GM21423 (cell line): Measurements from ENCODE around the gene TYW1.
"Not testable (repeated sequence)": the region's sequence is repeated elsewhere in the genome, so short reads cannot be mapped to it uniquely, and the experiment has no call there.

Source experiments
- ATAC-seq: cut with Tn5 transposase; IDR thresholded peaks from one replicate; pipeline ENCODE4 v1.9.1; 2021; ENCODE audit warnings: mild to moderate bottlenecking, moderate library complexity; ENCODE audit not compliant: unreplicated experiment

TYW1 gene

DNA sequence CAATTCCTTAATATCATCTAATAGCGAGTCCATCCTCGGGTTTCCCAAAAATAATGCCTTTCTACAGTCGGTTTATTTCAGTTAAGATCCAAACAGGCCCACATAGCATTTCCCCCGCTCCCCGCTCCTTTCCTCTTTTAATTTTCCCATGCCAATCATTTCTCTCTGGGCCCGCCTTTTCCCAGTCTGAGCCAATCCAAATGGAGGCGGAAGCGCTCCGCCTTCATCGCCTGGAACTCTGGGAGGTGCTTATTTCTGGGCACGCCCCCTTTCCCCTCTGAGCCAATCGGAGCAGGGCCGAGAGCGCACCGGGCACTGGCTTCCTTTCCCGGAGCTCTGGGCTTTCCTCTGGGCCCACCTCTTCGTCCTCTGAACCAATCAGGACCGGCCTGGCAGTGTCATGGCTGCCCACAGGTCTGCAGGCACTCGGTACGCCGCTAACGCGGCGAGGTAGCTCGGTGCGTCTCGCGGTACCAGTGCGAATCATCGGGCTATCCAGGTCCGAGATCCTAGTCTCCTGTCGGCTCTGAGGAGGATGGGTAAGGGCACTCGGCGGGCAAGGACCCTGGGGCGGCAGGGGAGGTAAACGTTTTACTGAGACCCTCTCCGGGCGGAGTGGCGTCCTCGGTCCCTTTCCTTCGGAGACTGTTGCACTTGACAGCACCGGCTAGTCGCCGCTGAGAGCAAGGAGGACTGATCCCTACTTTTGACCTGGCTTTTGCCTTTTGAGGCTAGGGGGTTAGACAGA lies at the start of gene TYW1:
TYW1 (plus strand) TSS at position 390 of the 748 bp plus-strand sequence; CDS start at position 536, 146 bp downstream.
- peak; percentile 84 for ATAC-seq

DNA sequence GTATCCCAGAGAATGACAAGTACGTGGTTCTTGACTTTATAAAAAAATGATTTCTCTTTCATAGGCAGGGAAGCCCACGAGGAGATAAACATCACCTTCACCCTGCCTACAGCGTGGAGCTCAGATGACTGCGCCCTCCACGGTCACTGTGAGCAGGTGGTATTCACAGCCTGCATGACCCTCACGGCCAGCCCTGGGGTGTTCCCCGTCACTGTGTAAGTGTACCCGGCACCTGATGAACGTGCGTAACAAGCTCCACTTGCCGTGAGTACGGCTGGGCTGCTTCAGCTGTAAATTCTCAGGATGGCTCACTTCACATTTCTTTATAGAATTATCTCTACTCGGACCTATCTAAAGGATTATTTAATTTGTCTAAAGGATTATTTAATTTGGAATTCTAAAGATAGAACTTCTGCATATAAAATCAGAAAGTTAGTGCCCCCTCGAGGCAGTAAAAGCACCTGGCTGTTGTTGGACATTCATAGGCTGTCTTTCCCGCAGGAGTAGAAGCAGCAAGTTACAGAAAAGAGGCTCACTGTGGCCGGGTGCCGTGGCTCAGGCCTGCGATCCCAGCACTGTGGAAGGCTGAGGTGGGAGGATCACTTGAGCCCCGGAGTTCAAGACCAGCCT lies 48.0 kb upstream of the TYW1 start:
- no peak for ATAC-seq

GRCh38 chr7:66950311-66950710 lies 46.3 kb upstream of the TYW1 start:
- ATAC-seq: no peak

GRCh38 chr7:66950763-66951162 lies 45.9 kb upstream of the TYW1 start:
- ATAC-seq: no peak

GRCh38 chr7:66952343-66953043 lies 44.1 kb upstream of the TYW1 start:
- no peak for ATAC-seq

DNA sequence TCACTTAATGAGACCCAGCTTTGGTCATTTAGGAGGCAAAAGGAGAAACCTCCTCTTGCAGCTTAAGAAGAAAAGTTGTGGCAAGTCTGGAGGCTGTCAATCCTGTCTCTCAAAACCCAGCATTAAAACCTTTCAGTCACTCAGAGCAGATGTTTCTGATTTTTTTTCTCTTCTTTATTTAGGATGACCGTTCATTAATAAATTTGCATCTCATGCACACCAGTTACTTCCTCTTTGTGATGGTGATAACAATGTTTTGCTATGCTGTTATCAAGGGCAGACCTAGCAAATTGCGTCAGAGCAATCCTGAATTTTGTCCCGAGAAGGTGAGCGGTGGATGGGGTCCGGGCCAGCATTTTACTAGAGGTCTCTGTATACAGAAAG lies 43.6 kb upstream of the TYW1 start:
- no peak for ATAC-seq

GRCh38 chr7:66957595-66958290 lies 38.9 kb upstream of the TYW1 start:
- no peak for ATAC-seq

DNA sequence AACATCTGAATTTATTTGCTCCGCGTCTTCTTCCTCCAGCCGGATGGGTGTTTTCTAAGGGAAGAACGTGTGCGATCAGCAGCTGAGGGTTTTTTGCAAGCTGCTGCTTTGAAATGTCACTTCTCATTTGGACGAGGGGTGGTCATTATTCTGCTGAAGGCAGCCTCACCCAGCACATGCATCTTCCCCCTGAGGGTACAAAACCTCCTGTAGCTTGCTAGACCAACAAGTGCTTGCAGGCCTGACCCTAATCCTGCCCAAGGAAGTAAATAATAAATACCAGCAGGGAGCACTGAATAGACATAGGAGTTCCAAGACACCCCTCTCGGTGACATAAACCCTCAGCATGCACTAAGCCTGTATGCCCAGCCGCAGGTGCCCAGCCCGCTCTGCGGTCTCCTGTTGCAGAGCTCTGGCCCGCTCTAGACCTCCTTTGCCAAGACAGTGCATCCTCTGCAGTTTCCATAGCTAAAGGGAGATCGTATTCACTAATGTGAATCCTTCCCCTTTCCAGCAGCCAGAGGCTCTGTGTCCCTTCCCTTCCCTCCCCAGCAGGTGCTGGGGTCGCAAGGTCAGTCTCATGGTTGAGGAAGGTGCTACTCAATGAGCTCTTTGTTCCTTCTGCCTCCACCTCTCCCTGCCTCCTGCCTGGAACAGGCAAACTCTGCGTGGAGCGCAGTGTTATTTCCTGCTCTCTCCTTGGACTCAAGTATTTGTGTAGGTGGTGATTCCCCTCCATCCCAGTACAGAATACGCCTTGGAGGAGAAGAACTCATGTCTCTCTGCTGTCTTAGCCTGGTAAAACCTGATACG lies 37.9 kb upstream of the TYW1 start:
- no peak for ATAC-seq

DNA sequence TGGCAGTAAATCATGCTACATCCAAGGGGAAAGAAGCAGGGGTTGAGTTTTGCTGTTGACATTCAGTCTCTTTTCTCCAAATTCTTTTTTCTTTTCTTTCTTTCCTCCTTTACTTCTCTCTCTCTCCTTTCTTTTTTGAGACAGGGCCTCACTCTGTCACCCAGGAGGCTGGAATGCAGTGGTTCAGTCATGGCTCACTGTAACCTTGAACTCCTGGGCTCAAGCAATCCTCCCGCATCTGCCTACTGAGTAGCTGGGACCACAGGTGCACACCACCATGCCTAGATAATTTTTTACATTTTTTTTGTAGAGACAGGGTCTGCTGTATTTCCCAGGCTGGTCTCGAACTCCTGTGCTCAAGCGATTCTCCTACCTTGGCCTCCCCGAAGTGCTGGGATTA lies 36.4 kb upstream of the TYW1 start:
- ATAC-seq: no peak

DNA sequence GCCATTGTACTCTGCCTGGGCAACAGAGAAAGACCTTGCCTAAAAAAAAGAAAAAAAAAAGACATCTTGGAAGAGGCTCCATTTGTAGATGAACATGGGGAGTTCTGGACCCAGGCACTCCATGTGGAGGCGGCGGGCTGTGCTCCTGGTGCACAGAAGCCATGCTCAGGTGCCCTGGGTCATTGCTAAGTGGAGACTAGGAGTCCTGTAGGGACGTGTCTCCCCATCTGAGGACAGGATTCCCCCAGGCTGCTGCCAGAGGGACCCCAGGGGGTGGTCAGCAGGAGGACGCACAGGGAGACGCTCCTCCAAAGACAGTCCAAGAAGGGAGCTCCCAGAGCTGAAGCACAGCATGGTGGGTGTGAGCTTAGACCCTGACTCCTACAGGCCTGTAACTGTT lies 35.5 kb upstream of the TYW1 start:
- ATAC-seq: no peak

DNA sequence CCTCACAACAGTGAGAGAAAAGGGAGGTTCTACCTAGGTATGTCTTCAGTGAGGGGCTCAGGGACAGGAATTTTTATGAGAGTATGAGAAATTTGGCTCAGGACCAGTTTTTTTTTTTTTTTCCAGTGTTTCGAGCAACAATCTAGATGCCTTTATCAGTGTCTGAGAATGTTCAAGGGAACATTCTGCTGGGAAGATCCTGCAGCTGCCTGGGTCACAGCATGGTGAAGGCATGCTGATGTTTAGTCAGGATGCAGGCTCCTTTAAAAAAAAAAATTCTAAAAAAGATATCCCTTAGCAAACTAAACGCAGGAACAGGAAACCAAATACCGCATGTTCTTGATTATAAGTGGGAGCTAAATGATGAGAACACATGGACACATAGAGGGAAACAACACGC lies 32.2 kb upstream of the TYW1 start:
- no peak for ATAC-seq

DNA sequence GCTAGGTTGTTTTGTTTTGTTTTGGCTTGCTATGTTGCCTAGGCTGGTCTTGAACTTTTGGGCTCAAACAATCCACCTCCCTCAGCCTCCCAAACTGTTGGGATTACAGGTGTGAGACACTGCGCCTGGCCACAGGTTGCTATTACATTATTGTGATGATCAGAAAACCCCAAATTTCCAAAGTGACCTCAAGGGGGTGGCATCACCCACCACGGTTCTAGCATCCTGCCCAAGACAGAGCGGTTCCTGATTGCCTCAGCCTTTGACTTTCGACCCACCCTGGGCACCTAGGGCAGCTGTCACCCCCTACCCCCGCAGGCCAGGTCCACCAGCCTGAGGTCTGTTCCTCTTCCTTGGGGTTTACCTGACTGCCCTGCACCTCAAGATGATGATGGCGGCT lies 29.6 kb upstream of the TYW1 start:
- no peak for ATAC-seq

- ATAC-seq: not testable (repeated sequence)
These were observed 27.6 kb upstream of the TYW1 start for GRCh38 chr7:66969001-66969400.

DNA sequence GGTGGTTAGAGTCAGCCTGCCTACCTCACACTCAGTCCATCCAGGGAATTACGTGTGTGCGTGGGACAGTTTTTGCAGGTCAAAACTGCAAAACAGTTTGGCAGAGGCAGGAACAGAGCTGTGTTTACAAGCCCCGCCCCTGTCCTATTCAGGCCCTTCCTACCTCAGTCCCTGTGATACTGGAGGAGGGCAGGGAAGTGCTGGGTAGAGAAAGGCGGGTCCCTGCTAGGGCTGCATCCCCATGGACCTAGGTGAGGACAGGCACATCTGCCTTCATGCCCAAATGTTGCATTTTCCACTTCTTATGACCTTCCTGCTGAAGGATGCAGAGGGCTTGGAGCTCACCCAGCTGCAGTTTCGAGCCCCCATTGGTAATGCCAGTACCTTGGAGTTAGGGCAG lies 26.3 kb upstream of the TYW1 start:
- ATAC-seq: no peak

DNA sequence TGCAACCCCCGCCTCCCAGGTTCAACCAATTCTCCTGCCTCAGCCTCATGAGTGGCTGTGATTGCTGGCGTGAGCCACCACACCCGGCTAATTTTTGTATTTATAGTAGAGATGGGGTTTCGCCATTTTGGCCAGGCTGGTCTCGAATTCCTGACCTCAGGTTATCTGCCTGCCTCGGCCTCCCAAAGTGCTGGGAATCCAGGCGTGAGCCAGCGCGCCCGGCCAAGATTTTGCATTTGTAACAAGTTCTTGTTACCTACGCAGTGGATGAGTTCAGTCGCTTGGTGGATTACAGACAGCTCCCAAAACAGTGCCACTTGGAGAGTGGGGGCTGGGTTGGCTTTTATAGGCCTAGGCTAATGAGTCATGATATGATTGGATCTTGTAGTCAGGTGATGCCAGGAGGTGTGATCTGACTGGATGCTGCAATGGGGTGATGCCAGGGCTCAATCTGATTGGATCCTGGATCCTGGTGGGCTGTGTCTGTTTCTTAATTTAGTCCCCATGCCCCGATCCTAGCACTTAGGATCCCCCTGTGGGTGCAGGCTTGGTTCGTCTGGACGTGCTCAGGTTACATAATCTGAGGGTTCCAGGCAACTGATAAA lies 21.5 kb upstream of the TYW1 start:
- ATAC-seq: no peak

GRCh38 chr7:66978312-66978711 lies 18.3 kb upstream of the TYW1 start:
- ATAC-seq: not testable (repeated sequence)

- ATAC-seq: not testable (repeated sequence)
These were observed 17.6 kb upstream of the TYW1 start for GRCh38 chr7:66979013-66979412.

- not testable (repeated sequence) for ATAC-seq
These were observed 16.3 kb upstream of the TYW1 start for GRCh38 chr7:66980336-66980735.

DNA sequence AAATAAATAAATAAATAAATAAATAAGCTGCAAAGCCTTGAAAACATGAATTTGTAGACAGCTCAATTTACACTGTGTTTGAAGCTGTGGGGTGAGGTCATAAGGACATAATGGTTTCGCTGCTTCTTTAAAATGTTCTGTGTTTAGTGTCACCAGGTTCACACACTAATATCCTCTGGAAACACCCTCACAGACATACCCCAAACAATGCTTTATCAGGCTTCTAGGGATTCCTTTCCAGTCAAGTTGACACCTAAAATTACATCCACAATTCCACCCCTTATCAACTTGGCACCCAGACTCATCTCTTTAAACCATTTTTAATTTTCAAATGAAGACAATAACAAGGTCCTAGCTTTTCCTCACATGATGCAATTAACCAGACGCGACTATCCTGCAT lies 7.1 kb upstream of the TYW1 start:
- not testable (repeated sequence) for ATAC-seq

DNA sequence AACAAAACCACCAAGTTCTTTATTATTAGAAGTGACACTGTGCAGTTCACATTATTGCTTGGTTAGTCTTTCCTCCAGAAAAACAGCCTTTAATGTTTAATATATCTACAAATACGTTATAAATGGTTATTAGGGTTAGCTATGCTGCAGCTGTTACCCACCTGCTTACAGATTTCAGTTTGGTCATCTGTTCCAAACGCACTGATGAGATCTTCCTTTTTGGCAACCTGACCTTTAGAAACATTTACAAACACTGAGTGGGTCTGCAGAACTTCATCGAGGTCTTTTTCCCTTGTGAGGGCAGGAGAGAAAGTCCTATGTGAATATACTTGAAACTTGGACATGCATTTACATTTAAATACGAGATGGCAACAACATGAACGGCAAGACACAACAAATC lies 2.6 kb upstream of the TYW1 start:
- not testable (repeated sequence) for ATAC-seq
